Prostate gland (tissue), 2 donors: ENCODE data around the gene CCDC92.

Experiments
- CTCF ChIP-seq, 4 experiments: fragments of 200-600 bp in 2 of 4; fragments of 450-650 bp in 2 of 4; sonication (generic) in 2 of 4; IDR thresholded peaks; 1 replicate in 3 of 4; 2 replicates in 1 of 4; pipeline ENCODE4 v1.5.1; 2016 to 2019; ENCODE audit warnings: antibody characterized with exemption in 4 of 4, mild to moderate bottlenecking in 2 of 4, moderate library complexity in 2 of 4
- POLR2A ChIP-seq: fragments of 450-650 bp; IDR thresholded peaks from one replicate; pipeline ENCODE4 v1.6.1; 2016; ENCODE audit warnings: antibody characterized with exemption, mild to moderate bottlenecking
- POLR2AphosphoS5 ChIP-seq: sonication (generic); formaldehyde crosslinking; IDR thresholded peaks from one replicate; pipeline ENCODE4 v1.6.1; 2017; ENCODE audit warnings: antibody characterized with exemption

GRCh38 chr12:123948796-123949769 is 23.5 kb downstream of the CCDC92 start:
- TF ChIP-seq CTCF (IDR thresholded peaks at IDR 0.05) (no peak), POLR2AphosphoS5 (no peak), POLR2A (no peak)
